Smooth muscle cell (in vitro differentiated cells): ENCODE results near the gene OR8J3. TPM values are rescaled to one million over a fixed set of nuclear protein-coding genes. Genes with fewer than 3 reads are reported as not detected.
"Not testable (repeated sequence)": the region's sequence is repeated elsewhere in the genome, so short reads cannot be mapped to it uniquely, and the experiment has no call there.

ENCODE experiments used
- DNase-seq: peaks from one replicate; lab custom pipeline; 2025; ENCODE audit not compliant: unreplicated experiment; lab: John Stamatoyannopoulos, UW
- H2AFZ ChIP-seq: fragments of 200-600 bp; sonication (generic); 2 replicates; pipeline ENCODE4 v1.6.0; 2016; ENCODE audit warnings: antibody characterized with exemption, low read depth, mild to moderate bottlenecking
- H3F3A ChIP-seq: fragments of 200-600 bp; sonication (generic); 2 replicates; pipeline ENCODE4 v1.6.0; 2017; ENCODE audit warnings: antibody characterized with exemption, low read depth
- H3K27ac ChIP-seq: fragments of 200-600 bp; sonication (generic); 2 replicates; pipeline ENCODE4 v1.5.1; 2016; ENCODE audit warnings: low read depth, mild to moderate bottlenecking
- H3K27me3 ChIP-seq: fragments of 200-600 bp; sonication (generic); 2 replicates; pipeline ENCODE4 v1.6.1; 2016; ENCODE audit warnings: low read depth, mild to moderate bottlenecking
- H3K36me3 ChIP-seq: fragments of 200-600 bp; sonication (generic); 2 replicates; pipeline ENCODE4 v1.5.1; 2016; ENCODE audit warnings: low read depth
- H3K4me1 ChIP-seq: fragments of 200-600 bp; sonication (generic); 2 replicates; pipeline ENCODE4 v1.5.1; 2016; ENCODE audit warnings: low read depth
- H3K4me2 ChIP-seq: fragments of 200-600 bp; sonication (generic); 2 replicates; pipeline ENCODE4 v1.6.0; 2016; ENCODE audit warnings: mild to moderate bottlenecking
- H3K4me3 ChIP-seq: fragments of 200-600 bp; sonication (generic); 2 replicates; pipeline ENCODE4 v1.5.1; 2016; ENCODE audit warnings: mild to moderate bottlenecking
- H3K79me2 ChIP-seq: fragments of 200-600 bp; sonication (generic); 2 replicates; pipeline ENCODE4 v1.6.0; 2016; ENCODE audit warnings: low read depth, mild to moderate bottlenecking
- H3K9ac ChIP-seq: fragments of 200-600 bp; sonication (generic); 2 replicates; pipeline ENCODE4 v1.6.0; 2016; ENCODE audit warnings: low read depth
- H3K9me3 ChIP-seq: fragments of 200-600 bp; sonication (generic); replicated peaks from 2 replicates; pipeline ENCODE4 v1.5.1; 2016; ENCODE audit warnings: low read depth
- H4K20me1 ChIP-seq: fragments of 200-600 bp; sonication (generic); 2 replicates; pipeline ENCODE4 v1.6.0; 2016; ENCODE audit warnings: low read depth
- CTCF ChIP-seq: fragments of 200-600 bp; sonication (generic); IDR thresholded peaks from 2 replicates; pipeline ENCODE4 v1.5.1; 2017; ENCODE audit warnings: borderline replicate concordance, mild to moderate bottlenecking, antibody characterized with exemption; ENCODE audit not compliant: insufficient read depth, poor library complexity, severe bottlenecking
- WGBS: methylation state at CpG from one replicate; pipeline ENCODE4 v1.1.7; 2016; ENCODE audit warnings: low lambda C conversion rate; 5-methylcytosine and 5-hydroxymethylcytosine counted together
- polyA plus RNA-seq: library from polyadenylated mRNA; unstranded; fragments of >200 nt; fragmentation: Nextera tagmentation; extraction: Ambion mirVana; gene quantifications from 2 replicates; pipeline ENCODE4 v1.2.1, GENCODE V29; 2016
- total RNA-seq: library from RNA; depleted of rRNA; stranded (reverse); fragments of >200 nt; gene quantifications from 2 replicates; pipeline ENCODE4 v1.2.3, GENCODE V29; 2014

Gene OR8J3
- total and polyA plus RNA-seq, 2 experiments from 2014 or later, result not detected

DNA sequence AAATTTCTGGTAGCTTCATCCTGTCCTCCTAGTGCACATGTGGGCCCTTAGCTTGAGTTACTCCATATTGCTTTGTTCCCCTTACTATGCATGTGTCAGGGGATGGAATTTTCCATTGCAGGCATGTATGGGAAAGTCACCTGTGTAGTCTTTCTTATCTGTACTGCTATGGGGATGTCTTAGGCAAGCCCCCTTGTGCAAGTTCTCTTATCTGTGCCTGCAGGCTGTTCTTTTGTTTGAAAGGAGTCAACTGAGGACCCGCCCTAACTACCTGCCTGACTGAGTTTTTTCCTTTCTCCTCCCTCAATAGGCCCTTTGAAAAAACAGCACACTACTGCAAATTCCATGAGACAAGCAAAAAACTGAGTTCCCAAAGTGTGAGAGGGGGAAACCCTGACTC, 11.4 kb upstream of the OR8J3 start:
- DNase-seq, result no peak
- Histone ChIP-seq H3K4me2 (no peak overlapping the region), H3F3A (no peaks in the 10 kb centered on the region), H3K4me1 (no peaks in the 10 kb centered on the region), H2AFZ (no peak overlapping the region), H4K20me1 (no peaks in the 10 kb centered on the region), H3K9ac (no peak overlapping the region), H3K27ac (no peak overlapping the region), H3K4me3 (no peak overlapping the region), H3K9me3 (no peaks in the 10 kb centered on the region), H3K27me3 (no peaks in the 10 kb centered on the region), H3K79me2 (no peaks in the 10 kb centered on the region), H3K36me3 (no peaks in the 10 kb centered on the region)
- 75% methylated on average over 1 of the region's 1 CpG for WGBS
- no peak for TF ChIP-seq CTCF

- not testable (repeated sequence) for H3K9ac ChIP-seq, H3K27ac ChIP-seq, H3F3A ChIP-seq, H3K9me3 ChIP-seq, H3K27me3 ChIP-seq, H4K20me1 ChIP-seq, DNase-seq, H3K4me3 ChIP-seq, H3K4me1 ChIP-seq, H3K79me2 ChIP-seq, H3K4me2 ChIP-seq, H2AFZ ChIP-seq, H3K36me3 ChIP-seq
- 82% methylated on average over 12 of the region's 30 CpGs for WGBS
Measured at GRCh38 chr11:56143681-56144080, 3.7 kb upstream of the OR8J3 start.

GRCh38 chr11:56122073-56122472, 17.9 kb downstream of the OR8J3 start, which contains the start of gene OR8H3:
OR8H3 (plus strand) TSS chr11:56122373; CDS start chr11:56122373, 0 bp downstream.
- WGBS, result 91% methylated on average over 6 of the region's 6 CpGs
- TF ChIP-seq CTCF, result no peak
- H3K9ac ChIP-seq, result no peak within 1 kb of the TSS

DNA sequence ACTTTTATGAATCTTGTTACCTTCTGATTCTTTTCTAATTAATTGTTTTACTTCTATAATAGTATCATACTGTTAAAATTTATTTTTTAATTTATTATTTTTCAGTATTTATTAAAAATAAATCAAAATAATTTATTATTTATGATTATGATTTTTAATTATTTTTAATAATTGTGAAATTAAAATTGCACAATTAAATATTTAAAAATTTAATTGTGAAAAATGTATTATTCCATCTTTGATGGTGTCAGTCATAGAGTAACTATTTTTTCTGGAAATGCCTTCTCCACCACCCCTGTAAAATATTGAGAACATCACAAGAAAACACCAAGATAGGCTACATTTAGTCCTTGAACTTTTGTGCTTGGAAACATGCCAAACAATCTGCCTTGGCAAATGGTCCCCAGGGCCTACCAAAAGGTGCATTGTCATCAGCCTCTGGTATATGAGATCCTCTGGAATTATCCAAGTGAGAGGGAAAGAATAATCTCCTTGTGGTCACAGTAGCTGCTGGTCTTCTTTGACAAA, 36.7 kb downstream of the OR8J3 start, which contains the start of gene OR8H2:
TSS of gene OR8H2 (plus strand) at position 478 of the 528 bp plus-strand sequence. CDS start 1,356 bp downstream, outside the sequence.
- no peaks in the 10 kb centered on the region for H3K36me3 ChIP-seq
- no peak within 1 kb of the TSS for H3K9ac ChIP-seq
- H3K79me2 ChIP-seq, result no peaks in the 10 kb centered on the region
- no peaks in the 10 kb centered on the region for H3K4me1 ChIP-seq
- no peaks in the 10 kb centered on the region for H3K27me3 ChIP-seq
- no peak within 1 kb of the TSS for H3K27ac ChIP-seq
- TF ChIP-seq CTCF, result no peak
- no peaks in the 10 kb centered on the region for H3F3A ChIP-seq
- H3K4me2 ChIP-seq, result no peak within 1 kb of the TSS
- no peaks in the 10 kb centered on the region for H3K9me3 ChIP-seq
- no peak within 1 kb of the TSS for H3K4me3 ChIP-seq
- no peak within 1 kb of the TSS for H2AFZ ChIP-seq
- H4K20me1 ChIP-seq, result no peaks in the 10 kb centered on the region
- no peak for DNase-seq

More at GRCh38 chr11:56122073-56122472, 17.9 kb downstream of the OR8J3 start, which contains the start of gene OR8H3:
- Histone ChIP-seq H2AFZ (no peak within 1 kb of the TSS), H3K27me3 (no peaks in the 10 kb centered on the region), H3K4me3 (no peak within 1 kb of the TSS), H3F3A (no peaks in the 10 kb centered on the region), H4K20me1 (no peaks in the 10 kb centered on the region), H3K9me3 (no peaks in the 10 kb centered on the region), H3K27ac (no peak within 1 kb of the TSS), H3K79me2 (no peaks in the 10 kb centered on the region), H3K4me2 (no peak within 1 kb of the TSS), H3K4me1 (no peaks in the 10 kb centered on the region), H3K36me3 (no peaks in the 10 kb centered on the region)
- no peak for DNase-seq
